Cardiac septum (tissue), 1 donor: ENCODE results near the gene YOD1. TPM values are rescaled to one million over a fixed set of nuclear protein-coding genes. Genes with fewer than 3 reads are reported as not detected.
A peak's percentile ranks its signal among the peaks of the same experiment; 100 is the strongest.
"Not testable (repeated sequence)": the region's sequence is repeated elsewhere in the genome, so short reads cannot be mapped to it uniquely, and the experiment has no call there.

Source experiments
- DNase-seq: peaks from one replicate; pipeline ENCODE4 v3.0.0-alpha.2; 2020; ENCODE audit warnings: low spot score
- intact Hi-C: fragments of 100-400 bp; cut with DNase I; formaldehyde crosslinking; loops from one replicate; pipeline ENCODE4 v1.14.0; 2022
- total RNA-seq: library from RNA; stranded (reverse); fragmentation: NEBNext Ultra II Directional; extraction: Animal tissue kit (Norgen Biotek cat#: 25700); gene quantifications from one replicate; pipeline ENCODE4 v1.2.1, GENCODE V29; 2021
- donor health status: DM: no; HTN: no; CAD: no.

The YOD1 gene
- total RNA-seq, 1 donor from 2014 or later, result 7.2 TPM

- intact Hi-C loops, result loop anchor here (5.0 to 10.0 kb wide), 3 partner anchors 268 to 550 kb away; partner anchors contain the start of genes CD55 and RASSF5
- DNase-seq, result no peak
These were observed 3.5 kb upstream of the YOD1 start for GRCh38 chr1:207054491-207054890.

- peak; percentile 99 for DNase-seq
- intact Hi-C loops, result loop anchor here (5.0 to 10.0 kb wide), 3 partner anchors 269 to 548 kb away; partner anchors contain the start of genes CD55 and RASSF5
These were observed 2.1 kb upstream of the YOD1 start, which contains the start of gene PFKFB2 for GRCh38 chr1:207052911-207053769. Gene PFKFB2, plus strand, starts transcription at chr1:207053275. Its CDS starts 1,443 bp downstream, at chr1:207054718.

- peak; percentile 93 for DNase-seq
- intact Hi-C loops, result loop anchor here (5.0 to 10.0 kb wide), 3 partner anchors 272 to 546 kb away; partner anchors contain the start of genes CD55 and RASSF5
These were observed 373 bp downstream of the YOD1 start for GRCh38 chr1:207050480-207051190.

- DNase-seq, result no peak
- intact Hi-C loops, result loop anchor here (2.0 to 10.0 kb wide), 4 partner anchors 27 to 545 kb away; partner anchors contain the start of genes CD55 and RASSF5
These were observed 1.0 kb downstream of the YOD1 start for GRCh38 chr1:207049974-207050391.

GRCh38 chr1:207049514-207049913, 1.5 kb downstream of the YOD1 start:
- intact Hi-C loops, result loop anchor here (2.0 kb wide), 1 partner anchor 27 kb away; no protein-coding TSS in a partner anchor

GRCh38 chr1:207049054-207049453, 2.0 kb downstream of the YOD1 start:
- intact Hi-C loops, result loop anchor here (2.0 kb wide), 1 partner anchor 28 kb away; no protein-coding TSS in a partner anchor
- no peak for DNase-seq

More at GRCh38 chr1:207049514-207049913, 1.5 kb downstream of the YOD1 start:
- no peak for DNase-seq

- no peak for DNase-seq
- intact Hi-C loops, result loop anchor here (2.0 kb wide), 1 partner anchor 29 kb away; no protein-coding TSS in a partner anchor
These were observed 3.0 kb downstream of the YOD1 start for GRCh38 chr1:207048041-207048440.

GRCh38 chr1:207047505-207047904, 3.5 kb downstream of the YOD1 start:
- no peak for DNase-seq
- intact Hi-C loops, result no loop called here

GRCh38 chr1:207045453-207045852, 5.6 kb downstream of the YOD1 start:
- intact Hi-C loops, result no loop called here
- DNase-seq, result no peak

- DNase-seq, intact Hi-C loops: not testable (repeated sequence)
These were observed 9.6 kb downstream of the YOD1 start for GRCh38 chr1:207041397-207041796.

- intact Hi-C loops, result no loop called here
- no peak for DNase-seq
These were observed 10.9 kb downstream of the YOD1 start for GRCh38 chr1:207040181-207040533.

GRCh38 chr1:207039380-207040180, 11.4 kb downstream of the YOD1 start:
- no peak for DNase-seq
- intact Hi-C loops, result no loop called here

- intact Hi-C loops, result no loop called here
- no peak for DNase-seq
These were observed 14.1 kb downstream of the YOD1 start for GRCh38 chr1:207036865-207037264.

GRCh38 chr1:207035877-207036551, 15.0 kb downstream of the YOD1 start:
- intact Hi-C loops, result no loop called here
- no peak for DNase-seq

- DNase-seq, result no peak
- intact Hi-C loops, result no loop called here
These were observed 16.0 kb downstream of the YOD1 start for GRCh38 chr1:207034998-207035397.

- DNase-seq, result no peak
These were observed 16.8 kb downstream of the YOD1 start for GRCh38 chr1:207034208-207034607.

GRCh38 chr1:207033302-207033701, 17.7 kb downstream of the YOD1 start:
- no peak for DNase-seq
- intact Hi-C loops, result no loop called here

More at GRCh38 chr1:207034208-207034607, 16.8 kb downstream of the YOD1 start:
- intact Hi-C loops, result no loop called here

- intact Hi-C loops, result no loop called here
- DNase-seq, result no peak
These were observed 18.4 kb downstream of the YOD1 start, which contains the start of gene C1orf116 for GRCh38 chr1:207032528-207033017. Gene C1orf116, minus strand, starts transcription at chr1:207032756. Its CDS starts 5,158 bp downstream, at chr1:207027598.
